ENCODE data around the gene PTPRO. TPM values are rescaled to one million over a fixed set of nuclear protein-coding genes. Genes with fewer than 3 reads are reported as not detected.
A peak's percentile ranks its signal among the peaks of the same experiment; 100 is the strongest.

PTPRO gene
- total RNA-seq, 1 experiment from 2014 or later: 14.3 TPM

GRCh38 chr12:15350643-15351042, 28.3 kb downstream of the PTPRO start:
- no peak for DNase-seq (ENCODE audit: low spot score)

- DNase-seq (ENCODE audit: low spot score): no peak
Observed at GRCh38 chr12:15355766-15356165, 33.5 kb downstream of the PTPRO start.

GRCh38 chr12:15356951-15357364, 34.6 kb downstream of the PTPRO start:
- no peak for DNase-seq (ENCODE audit: low spot score)

- DNase-seq (ENCODE audit: low spot score): peak; percentile 58
Observed at GRCh38 chr12:15364221-15365160, 42.2 kb downstream of the PTPRO start.

GRCh38 chr12:15368812-15369211, 46.5 kb downstream of the PTPRO start:
- no peak for DNase-seq (ENCODE audit: low spot score)

- no peak for DNase-seq (ENCODE audit: low spot score)
Observed at GRCh38 chr12:15372352-15372751, 50.0 kb downstream of the PTPRO start.

GRCh38 chr12:15387772-15388171, 65.5 kb downstream of the PTPRO start:
- DNase-seq (ENCODE audit: low spot score): no peak

GRCh38 chr12:15389561-15389960, 67.3 kb downstream of the PTPRO start:
- DNase-seq (ENCODE audit: low spot score): no peak

- DNase-seq (ENCODE audit: low spot score): no peak
Observed at GRCh38 chr12:15393037-15393436, 70.7 kb downstream of the PTPRO start.

GRCh38 chr12:15393995-15394394, 71.7 kb downstream of the PTPRO start:
- no peak for DNase-seq (ENCODE audit: low spot score)

GRCh38 chr12:15404485-15404884, 82.2 kb downstream of the PTPRO start:
- DNase-seq (ENCODE audit: low spot score): no peak

GRCh38 chr12:15405606-15406005, 83.3 kb downstream of the PTPRO start:
- no peak for DNase-seq (ENCODE audit: low spot score)

- no peak for DNase-seq (ENCODE audit: low spot score)
Observed at GRCh38 chr12:15407025-15407424, 84.7 kb downstream of the PTPRO start.

GRCh38 chr12:15411842-15412241, 89.5 kb downstream of the PTPRO start:
- DNase-seq (ENCODE audit: low spot score): no peak

GRCh38 chr12:15417691-15418090, 95.4 kb downstream of the PTPRO start:
- no peak for DNase-seq (ENCODE audit: low spot score)

- DNase-seq (ENCODE audit: low spot score): no peak
Observed at GRCh38 chr12:15423629-15424028, 101.3 kb downstream of the PTPRO start.

GRCh38 chr12:15427913-15428312, 105.6 kb downstream of the PTPRO start:
- DNase-seq (ENCODE audit: low spot score): no peak

GRCh38 chr12:15428632-15429031, 106.3 kb downstream of the PTPRO start:
- DNase-seq (ENCODE audit: low spot score): no peak

- DNase-seq (ENCODE audit: low spot score): no peak
Observed at GRCh38 chr12:15429262-15429661, 107.0 kb downstream of the PTPRO start.

- no peak for DNase-seq (ENCODE audit: low spot score)
Observed at GRCh38 chr12:15435597-15435996, 113.3 kb downstream of the PTPRO start.

GRCh38 chr12:15439459-15439858, 117.2 kb downstream of the PTPRO start:
- DNase-seq (ENCODE audit: low spot score): no peak

GRCh38 chr12:15443050-15443449, 120.7 kb downstream of the PTPRO start:
- DNase-seq (ENCODE audit: low spot score): no peak

GRCh38 chr12:15443611-15444010, 121.3 kb downstream of the PTPRO start:
- no peak for DNase-seq (ENCODE audit: low spot score)

All from HT-29 (cell line).